Measurements from ENCODE around the gene GRIP2.

Gene GRIP2

DNA sequence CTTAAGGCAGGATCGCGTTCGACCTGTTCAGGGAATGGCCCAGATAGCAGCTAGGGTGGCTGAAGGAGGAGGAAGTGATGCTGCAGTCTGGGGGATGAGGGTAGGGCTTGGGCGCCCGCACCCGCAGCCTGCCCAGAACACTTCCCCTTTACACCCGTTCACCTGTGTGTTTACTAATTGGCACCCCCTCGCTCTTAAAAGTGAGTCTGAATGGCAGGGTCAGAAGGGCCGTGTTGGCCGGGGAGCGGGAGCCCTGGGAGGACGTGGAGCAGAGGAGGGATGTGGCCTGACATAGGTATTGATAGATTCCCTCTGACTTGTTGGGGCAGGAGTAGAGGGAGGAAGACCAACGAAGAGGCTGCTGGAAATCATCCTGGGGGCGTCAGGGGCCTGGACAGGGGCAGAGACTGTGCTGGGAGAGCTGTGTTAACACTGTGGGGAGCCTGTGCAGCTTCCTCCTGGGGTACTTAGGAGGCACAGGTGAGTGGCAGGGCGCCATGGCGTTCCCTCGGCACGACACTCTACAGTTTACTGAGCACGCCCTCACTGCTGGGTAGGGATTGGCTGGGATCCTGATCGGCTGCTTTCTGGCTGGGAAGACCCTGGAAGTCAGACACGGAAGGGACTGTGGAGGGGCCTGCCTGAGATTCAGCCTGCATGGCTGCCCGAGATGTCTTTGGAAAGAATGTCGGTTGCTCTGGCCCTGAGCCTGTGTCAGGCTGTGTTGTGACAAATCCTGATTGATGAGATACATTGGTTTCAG is 86.1 kb downstream of the GRIP2 start:
- DNase-seq (ENCODE audit: low read depth in 2 of 2): no peak

- DNase-seq (ENCODE audit: low read depth in 2 of 2): no peak
Observed at GRCh38 chr3:14452740-14453710, 87.1 kb downstream of the GRIP2 start.

DNA sequence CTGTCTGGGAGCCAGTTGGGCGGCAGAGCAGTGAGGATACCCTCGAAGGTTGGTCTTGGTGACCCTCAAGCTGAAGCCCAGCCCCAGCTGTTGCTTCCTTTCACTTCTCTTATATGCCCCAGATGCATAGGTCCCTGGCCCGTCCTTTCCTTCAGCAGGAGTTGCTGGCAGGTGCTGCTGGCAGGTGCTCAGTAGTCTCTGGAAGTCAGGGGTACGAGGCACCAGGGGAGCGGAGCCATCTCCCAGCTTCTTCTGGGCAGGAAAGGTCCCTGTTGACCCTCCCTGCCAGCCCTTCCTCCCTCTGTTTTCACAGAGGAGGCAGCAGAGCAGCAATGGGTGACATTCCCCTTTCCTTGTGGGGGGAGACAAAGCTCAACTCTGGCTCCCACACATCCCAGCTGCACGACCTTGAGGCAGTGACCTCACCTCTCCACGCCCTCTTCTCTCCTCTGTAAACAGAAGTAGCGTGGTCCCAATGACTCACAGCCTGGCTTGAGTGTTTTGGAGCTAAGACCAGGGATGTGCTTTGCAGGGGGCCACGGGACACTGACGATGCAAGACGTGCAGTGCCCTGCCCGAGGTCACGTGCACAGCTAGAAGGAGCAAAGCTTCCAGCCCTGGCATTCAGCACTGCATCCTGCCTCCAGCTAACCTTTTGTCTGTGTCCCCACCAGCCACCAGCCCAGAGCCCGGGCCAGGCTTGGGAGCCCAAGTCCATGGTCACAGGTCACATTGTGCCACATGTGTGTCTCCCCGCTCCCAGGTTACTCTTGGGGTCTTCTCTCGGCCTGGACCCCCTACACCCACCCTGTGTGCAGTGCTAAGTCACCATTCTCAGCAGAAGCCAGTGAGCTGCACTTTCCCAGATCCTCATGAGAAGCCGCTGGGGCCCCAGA is 88.0 kb downstream of the GRIP2 start:
- DNase-seq (ENCODE audit: low read depth in 2 of 2): no peak

DNA sequence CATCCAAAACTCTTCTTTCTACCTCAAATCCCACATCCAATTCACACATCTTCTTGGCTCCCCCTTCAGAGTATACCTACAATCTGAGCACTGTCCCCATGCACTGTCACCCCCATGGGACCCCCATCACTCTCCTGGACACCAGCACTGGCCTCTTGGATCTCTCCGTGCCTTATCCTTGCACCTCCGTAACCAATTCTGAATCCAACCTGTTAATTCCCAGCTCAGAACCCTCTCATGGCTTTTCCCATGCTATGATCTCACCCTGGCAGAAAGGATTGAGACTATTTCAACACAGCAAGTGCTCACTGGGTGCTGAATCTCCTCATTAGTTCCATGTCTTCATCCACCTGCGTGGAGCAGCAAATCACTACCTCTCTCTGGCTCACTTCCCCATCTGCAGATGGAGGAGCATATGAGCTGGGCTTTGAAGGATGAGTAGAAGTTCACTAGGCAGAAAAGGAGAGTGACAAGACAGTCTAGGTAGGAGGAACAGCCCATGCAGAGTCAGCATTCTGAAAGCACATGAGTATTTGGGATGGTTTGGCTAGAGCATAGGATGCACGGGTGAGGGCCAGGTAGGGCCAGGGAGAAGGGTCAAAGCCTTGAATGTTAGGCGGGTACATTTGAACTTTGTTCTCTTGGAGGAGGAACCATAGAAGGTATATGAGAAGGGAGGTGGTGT is 89.1 kb downstream of the GRIP2 start:
- no peak for DNase-seq (ENCODE audit: low read depth in 2 of 2)

GRCh38 chr3:14450506-14450905 is 89.6 kb downstream of the GRIP2 start:
- no peak for DNase-seq (ENCODE audit: low read depth in 2 of 2)

DNA sequence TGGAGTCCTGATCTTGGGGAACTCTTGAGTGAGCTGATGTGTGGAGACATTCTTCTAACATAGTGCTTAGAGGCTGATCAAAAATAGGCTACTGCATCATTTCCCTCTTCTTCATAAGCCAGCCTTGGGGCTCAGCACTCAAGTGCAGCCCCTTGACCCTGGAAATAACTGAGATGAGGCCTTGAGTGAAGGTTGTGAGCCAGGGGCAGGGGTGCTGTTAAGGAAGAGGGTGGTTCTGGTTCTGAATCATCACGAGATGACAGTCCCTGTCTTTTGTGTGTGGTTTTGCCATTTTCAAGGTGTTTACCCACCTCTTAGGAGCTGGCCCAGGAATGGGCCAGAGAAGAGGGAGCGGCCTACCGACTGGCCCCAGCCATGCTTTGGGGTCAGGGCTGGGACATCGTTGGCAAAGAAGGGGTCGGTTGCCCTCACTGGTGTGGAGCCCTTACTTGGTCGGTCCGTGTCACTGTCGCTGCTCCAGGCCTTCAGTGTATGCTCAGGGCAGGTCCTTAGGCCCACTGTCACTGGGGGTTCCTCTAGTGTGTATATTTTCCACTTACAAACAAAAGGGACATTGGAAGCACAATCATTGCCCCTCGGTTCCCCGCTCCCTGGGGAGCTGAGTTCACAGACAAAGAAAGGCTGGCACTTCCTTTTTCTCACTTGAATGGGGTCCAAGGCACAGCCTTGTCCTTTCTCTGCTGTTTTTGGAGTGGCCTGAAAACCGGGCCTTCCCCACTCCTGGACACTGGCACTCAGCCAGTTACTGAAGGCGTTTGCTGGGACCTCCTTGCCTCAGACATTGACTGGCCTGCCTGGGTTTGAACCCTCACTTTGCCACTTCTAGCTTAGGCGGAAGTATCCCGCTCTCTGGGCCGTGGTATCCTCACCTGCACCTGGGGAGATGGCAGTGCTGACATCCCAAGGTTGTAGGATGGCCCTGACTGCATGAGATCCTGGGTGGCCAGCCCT is 91.1 kb downstream of the GRIP2 start:
- no peak for DNase-seq (ENCODE audit: low read depth in 2 of 2)

DNA sequence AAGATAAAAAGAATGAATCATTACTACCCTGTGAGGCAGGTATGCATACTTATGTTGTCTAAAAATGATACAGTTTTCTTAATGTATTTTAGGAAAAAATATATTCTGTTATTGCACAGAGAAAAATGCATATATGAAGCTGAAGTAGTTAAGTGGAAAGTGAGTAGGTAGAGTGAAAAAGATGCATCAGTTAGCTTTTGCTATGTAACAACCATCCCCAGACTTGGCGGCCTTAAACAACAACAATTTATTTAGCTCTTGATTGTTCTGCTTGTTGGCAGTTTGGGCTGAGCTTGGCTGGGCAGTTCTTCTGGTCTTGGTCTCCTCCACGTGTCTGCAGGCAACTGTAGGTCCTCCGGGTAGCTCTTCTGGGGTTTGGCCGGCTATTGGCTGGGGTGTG is 92.1 kb downstream of the GRIP2 start:
- DNase-seq (ENCODE audit: low read depth in 2 of 2): no peak

DNA sequence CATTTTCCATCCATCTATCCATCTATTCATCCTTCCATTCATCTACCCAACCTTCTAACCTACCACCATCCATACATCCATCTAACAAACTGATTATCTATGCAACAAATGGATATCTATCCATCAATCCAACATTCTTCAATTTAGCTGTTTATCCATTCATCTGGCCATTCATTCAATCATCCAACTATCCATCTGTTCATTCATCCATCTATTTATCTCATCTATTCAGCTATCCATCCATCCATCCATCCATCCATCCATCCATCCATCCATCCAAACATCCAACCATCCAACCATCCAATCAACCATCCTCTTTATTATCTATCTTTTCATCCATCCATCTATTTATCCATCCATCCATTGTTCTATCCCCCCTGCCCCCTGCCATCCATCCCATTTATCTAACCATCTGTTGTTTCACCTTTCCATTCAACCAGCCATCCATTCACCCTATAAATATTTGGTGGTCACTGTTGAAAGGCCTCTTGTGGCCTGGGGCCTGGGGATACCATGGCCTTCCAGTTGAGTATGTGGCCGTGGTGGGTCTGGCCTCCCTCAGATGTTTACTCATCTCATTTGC is 93.1 kb downstream of the GRIP2 start:
- no peak for DNase-seq (ENCODE audit: low read depth in 2 of 2)

GRCh38 chr3:14445773-14446172 is 94.4 kb downstream of the GRIP2 start:
- no peak for DNase-seq (ENCODE audit: low read depth in 2 of 2)

- DNase-seq (ENCODE audit: low read depth in 2 of 2): no peak
Observed at GRCh38 chr3:14444380-14444779, 95.8 kb downstream of the GRIP2 start.

DNA sequence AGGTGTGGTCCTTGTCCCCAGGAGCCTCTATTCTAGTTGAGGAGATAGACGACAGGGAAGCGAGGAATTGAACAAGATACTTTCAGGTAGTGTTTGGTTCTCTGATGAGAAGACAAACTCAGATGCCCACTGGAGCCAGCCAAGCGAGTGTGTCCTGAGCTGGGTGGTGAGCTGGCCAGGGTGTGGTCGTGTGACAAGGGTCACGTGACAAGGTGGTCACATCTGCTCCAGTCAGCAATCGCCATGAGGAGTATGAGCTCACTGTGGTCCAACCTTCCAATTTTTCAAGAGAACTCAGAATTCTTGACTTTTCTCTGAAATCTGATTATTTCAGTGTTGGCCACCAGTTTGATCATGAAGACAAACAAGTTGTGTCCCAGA is 98.2 kb downstream of the GRIP2 start:
- DNase-seq (ENCODE audit: low read depth in 2 of 2): no peak

GRCh38 chr3:14441240-14441919 is 98.8 kb downstream of the GRIP2 start:
- DNase-seq (ENCODE audit: low read depth in 2 of 2): no peak

DNA sequence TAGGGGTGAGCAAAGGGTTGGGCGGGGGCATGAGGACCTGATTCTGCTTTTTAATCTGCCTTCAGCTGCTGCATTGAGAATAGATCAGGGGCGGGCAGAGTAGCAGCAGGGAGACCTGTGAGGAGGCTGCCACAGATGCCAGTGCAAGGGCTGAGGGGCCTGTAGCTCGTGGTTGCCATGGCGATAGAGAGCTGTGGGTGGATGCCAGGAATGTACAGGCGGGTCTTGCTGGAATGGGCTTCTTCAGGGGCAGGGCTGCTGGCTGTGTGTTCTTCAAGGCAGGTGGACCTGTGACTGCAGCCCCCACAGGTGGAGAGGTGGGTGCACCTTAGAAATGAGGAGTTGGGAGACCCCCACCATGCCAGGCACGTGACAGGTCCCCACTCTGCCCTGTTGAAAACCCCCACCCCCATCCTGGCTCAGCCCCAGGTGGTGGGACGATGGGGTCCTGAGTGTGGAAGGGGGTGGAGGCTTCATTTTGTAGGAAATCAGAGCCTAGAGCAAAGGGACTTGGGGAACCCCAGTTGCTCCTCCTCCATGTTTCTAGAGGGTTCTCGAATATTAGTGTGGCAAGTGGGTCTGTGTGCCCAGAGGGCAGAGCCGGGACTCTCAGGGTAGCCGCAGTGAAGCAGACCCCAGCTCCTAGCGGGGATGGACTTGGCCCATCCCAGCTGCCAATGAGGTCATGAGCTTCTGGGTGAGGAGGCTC is 99.5 kb downstream of the GRIP2 start:
- no peak for DNase-seq (ENCODE audit: low read depth in 2 of 2)

DNA sequence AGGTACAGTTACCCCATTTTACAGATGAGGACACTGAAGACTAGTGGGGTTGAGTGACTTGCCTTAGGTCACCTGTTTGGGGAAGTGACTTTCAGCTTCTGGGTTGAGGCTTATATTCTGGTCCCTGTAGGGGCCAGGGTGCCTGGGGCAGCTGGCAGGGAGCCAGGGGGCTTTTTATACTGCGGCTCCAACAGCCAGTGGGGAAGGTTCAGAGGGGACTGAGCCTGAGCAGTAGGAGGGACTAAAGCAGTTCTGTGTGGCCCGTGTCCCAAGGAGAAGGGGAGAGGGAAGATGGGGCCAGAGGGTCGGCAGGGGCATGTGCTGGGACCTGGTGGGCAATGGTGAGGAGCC is 100.0 kb downstream of the GRIP2 start:
- no peak for DNase-seq (ENCODE audit: low read depth in 2 of 2)

- no peak for DNase-seq (ENCODE audit: low read depth in 2 of 2)
Observed at GRCh38 chr3:14439501-14440167, 100.5 kb downstream of the GRIP2 start.
